ENCODE measurements around the gene FNDC3A.
"Not testable (repeated sequence)": the region's sequence is repeated elsewhere in the genome, so short reads cannot be mapped to it uniquely, and the experiment has no call there.

The FNDC3A gene

DNA sequence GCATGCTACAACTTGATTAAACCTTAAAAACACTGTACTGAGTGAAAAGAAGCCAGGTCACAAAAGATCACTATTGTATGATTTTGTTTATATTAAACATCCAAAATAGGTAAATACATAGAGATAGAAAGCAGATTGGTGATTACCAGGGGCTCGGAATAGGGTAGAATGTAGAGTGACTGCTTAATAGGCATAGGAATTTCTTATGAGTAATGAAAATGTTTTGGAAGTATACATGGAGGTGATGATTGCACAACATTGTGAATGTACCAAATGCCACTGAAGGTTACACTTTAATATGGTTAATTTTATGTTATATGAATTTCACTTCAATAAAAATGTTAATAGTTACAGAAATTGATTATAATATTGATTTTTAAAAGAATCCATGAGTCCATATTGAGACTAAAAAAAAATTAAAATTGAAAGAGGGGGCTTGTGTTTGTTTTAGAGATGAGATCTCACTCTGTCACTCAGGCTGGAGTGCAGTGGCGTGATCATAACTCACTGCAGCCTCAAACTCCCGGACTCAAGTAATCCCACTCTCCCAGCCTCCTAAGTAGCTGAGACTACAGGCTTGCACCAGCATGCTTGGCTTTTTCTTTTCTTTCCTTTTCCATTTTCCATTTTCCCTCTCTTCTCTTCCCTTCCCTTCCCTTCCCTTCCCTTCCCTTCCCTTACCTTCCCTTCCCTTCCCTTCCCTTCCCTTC lies 85.1 kb downstream of the FNDC3A start:
- no peak overlapping the region for H3K27ac ChIP-seq (ENCODE audit: low read length, poor library complexity, severe bottlenecking)
- H3K14ac ChIP-seq (ENCODE audit: low read length in 2 of 2): no peak overlapping the region
- H3K9ac ChIP-seq (ENCODE audit: low read length): no peak overlapping the region
- no peaks in the 10 kb centered on the region for H3K9me3 ChIP-seq (ENCODE audit: control insufficient read depth, low read length)
- no peak overlapping the region for H3K23ac ChIP-seq (ENCODE audit: low read length in 2 of 2)
- no peak overlapping the region for H2BK120ac ChIP-seq (ENCODE audit: low read depth, low read length)
- H3K4ac ChIP-seq (ENCODE audit: low read depth in 1 of 2, low read length in 2 of 2): no peak overlapping the region
- no peak overlapping the region for H2BK12ac ChIP-seq (ENCODE audit: low read length in 2 of 2)
- no peak overlapping the region for H4K8ac ChIP-seq (ENCODE audit: low read length)
- peaks cover 3 to 6% of the 10 kb centered on the region in 2 experiments for H3K36me3 ChIP-seq (ENCODE audit: control insufficient read depth in 1 of 2, insufficient read depth in 2 of 2, low read depth in 1 of 2, low read length in 2 of 2)
- H3K18ac ChIP-seq (ENCODE audit: low read depth in 1 of 2, low read length in 2 of 2): no peak overlapping the region
- no peak overlapping the region for H3K4me2 ChIP-seq (ENCODE audit: low read length, poor library complexity, severe bottlenecking)
- H3K79me1 ChIP-seq (replicated peaks; ENCODE audit: low read length, poor library complexity, severe bottlenecking): peaks cover 17% of the 10 kb centered on the region
- H2BK5ac ChIP-seq (ENCODE audit: low read depth, low read length, poor library complexity, severe bottlenecking): no peak overlapping the region
- no peaks in the 10 kb centered on the region for H3K27me3 ChIP-seq (ENCODE audit: control insufficient read depth in 1 of 2, insufficient read depth in 1 of 2, low read length in 2 of 2)
- H3K4me3 ChIP-seq (ENCODE audit: insufficient read depth in 1 of 2, low read depth in 1 of 2, low read length in 2 of 2): no peak overlapping the region
- no peaks in the 10 kb centered on the region for H3K4me1 ChIP-seq (ENCODE audit: control insufficient read depth, insufficient read depth, low read depth, low read length)
- no peak for DNase-seq
- H4K91ac ChIP-seq (ENCODE audit: low read length): no peak overlapping the region
- 94% methylated on average over 3 of the region's 3 CpGs for WGBS
- no peak overlapping the region for H2AFZ ChIP-seq (ENCODE audit: low read depth, low read length)
- H2BK15ac ChIP-seq (ENCODE audit: low read depth, poor library complexity, severe bottlenecking): no peak overlapping the region
- no peak overlapping the region for H2AK5ac ChIP-seq (ENCODE audit: low read length, severe bottlenecking)

DNA sequence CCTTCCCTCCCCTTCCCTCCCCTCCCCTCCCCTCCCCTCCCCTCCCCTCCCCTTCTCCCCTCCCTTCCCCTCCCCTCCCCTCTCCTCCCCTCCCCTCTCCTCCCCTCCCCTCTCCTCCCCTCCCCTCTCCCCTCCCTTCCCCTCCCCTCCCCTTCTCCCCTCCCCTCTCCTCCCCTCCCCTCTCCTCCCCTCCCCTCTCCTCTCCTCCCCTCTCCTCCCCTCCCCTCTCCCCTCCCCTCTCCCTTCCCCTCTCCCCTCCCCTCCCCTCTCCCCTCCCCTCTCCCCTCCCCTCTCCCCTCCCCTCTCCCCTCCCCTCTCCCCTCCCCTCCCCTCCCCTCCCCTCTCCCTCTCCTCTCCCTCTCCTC lies 85.7 kb downstream of the FNDC3A start:
- not testable (repeated sequence) for H2BK12ac ChIP-seq (ENCODE audit: low read length in 2 of 2); H3K18ac ChIP-seq (ENCODE audit: low read depth in 1 of 2, low read length in 2 of 2); H2BK5ac ChIP-seq (ENCODE audit: low read depth, low read length, poor library complexity, severe bottlenecking); H3K27ac ChIP-seq (ENCODE audit: low read length, poor library complexity, severe bottlenecking); H3K4me2 ChIP-seq (ENCODE audit: low read length, poor library complexity, severe bottlenecking); H3K4me3 ChIP-seq (ENCODE audit: insufficient read depth in 1 of 2, low read depth in 1 of 2, low read length in 2 of 2); H2AFZ ChIP-seq (ENCODE audit: low read depth, low read length); H2BK120ac ChIP-seq (ENCODE audit: low read depth, low read length); H4K8ac ChIP-seq (ENCODE audit: low read length); H3K27me3 ChIP-seq (ENCODE audit: control insufficient read depth in 1 of 2, insufficient read depth in 1 of 2, low read length in 2 of 2); H3K9ac ChIP-seq (ENCODE audit: low read length); H3K36me3 ChIP-seq (ENCODE audit: control insufficient read depth in 1 of 2, insufficient read depth in 2 of 2, low read depth in 1 of 2, low read length in 2 of 2); DNase-seq; H4K91ac ChIP-seq (ENCODE audit: low read length); H2BK15ac ChIP-seq (ENCODE audit: low read depth, poor library complexity, severe bottlenecking); H3K4ac ChIP-seq (ENCODE audit: low read depth in 1 of 2, low read length in 2 of 2); H2AK5ac ChIP-seq (ENCODE audit: low read length, severe bottlenecking); H3K4me1 ChIP-seq (ENCODE audit: control insufficient read depth, insufficient read depth, low read depth, low read length); H3K23ac ChIP-seq (ENCODE audit: low read length in 2 of 2); H3K9me3 ChIP-seq (ENCODE audit: control insufficient read depth, low read length); H3K14ac ChIP-seq (ENCODE audit: low read length in 2 of 2)
- H3K79me1 ChIP-seq (replicated peaks; ENCODE audit: low read length, poor library complexity, severe bottlenecking): peaks cover 14% of the 10 kb centered on the region

DNA sequence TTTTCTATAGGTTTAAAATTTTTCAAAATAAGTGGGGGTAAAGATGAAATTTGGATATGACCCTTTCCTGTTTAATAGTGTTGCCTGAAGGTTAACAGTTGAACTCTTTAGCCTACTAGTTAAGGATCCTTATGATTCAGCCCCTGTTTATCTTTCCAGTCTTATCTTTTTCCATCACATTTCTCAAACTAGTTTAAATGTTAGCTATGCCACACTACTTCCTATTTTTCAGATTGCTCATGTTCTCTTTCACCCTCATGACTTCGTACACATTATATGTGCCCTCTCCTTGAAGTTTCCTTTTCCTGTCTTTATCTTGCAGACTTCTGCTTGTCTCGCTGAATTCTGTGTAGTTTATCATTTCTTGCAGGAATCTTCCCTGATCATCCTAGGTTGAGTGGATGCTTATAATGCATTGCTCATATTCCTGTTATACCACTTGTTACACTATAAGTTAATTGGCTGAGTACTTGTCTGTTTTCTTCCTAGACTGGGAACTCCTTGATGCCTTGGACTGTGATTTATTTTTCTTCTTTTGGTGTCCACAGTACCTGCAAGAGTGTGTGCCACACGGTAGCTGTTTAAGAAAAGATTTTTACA lies 86.7 kb downstream of the FNDC3A start:
- Histone ChIP-seq H2BK15ac (ENCODE audit: low read depth, poor library complexity, severe bottlenecking) (no peak overlapping the region), H2BK120ac (ENCODE audit: low read depth, low read length) (no peak overlapping the region)
- WGBS: 40% methylated on average over 1 of the region's 3 CpGs

DNA sequence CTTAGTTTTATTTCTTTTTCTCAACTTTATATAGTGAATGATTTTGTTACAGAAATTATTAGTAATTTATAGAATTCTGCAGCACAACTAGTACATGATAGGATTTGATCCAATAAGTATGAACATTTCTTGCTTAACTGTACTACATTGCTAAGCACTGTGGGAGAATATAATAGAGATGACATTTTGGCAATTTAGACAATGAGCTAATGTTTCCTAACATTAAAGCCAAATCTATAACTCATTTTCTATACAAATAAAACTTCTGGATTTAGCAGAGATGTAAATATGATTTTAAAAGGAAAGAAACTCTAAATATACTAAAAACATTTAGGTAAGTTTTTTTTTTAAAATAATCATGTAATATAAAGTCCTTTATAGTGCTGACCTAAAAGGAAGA lies 87.3 kb downstream of the FNDC3A start:
- no peak overlapping the region for H3K4me2 ChIP-seq (ENCODE audit: low read length, poor library complexity, severe bottlenecking)
- H4K91ac ChIP-seq (ENCODE audit: low read length): no peak overlapping the region
- H3K18ac ChIP-seq (ENCODE audit: low read depth in 1 of 2, low read length in 2 of 2): no peak overlapping the region
- H3K27ac ChIP-seq (ENCODE audit: low read length, poor library complexity, severe bottlenecking): no peak overlapping the region
- H3K4ac ChIP-seq (ENCODE audit: low read depth in 1 of 2, low read length in 2 of 2): no peak overlapping the region
- no peak overlapping the region for H4K8ac ChIP-seq (ENCODE audit: low read length)
- H2BK12ac ChIP-seq (ENCODE audit: low read length in 2 of 2): no peak overlapping the region
- no peak overlapping the region for H3K23ac ChIP-seq (ENCODE audit: low read length in 2 of 2)
- H2BK120ac ChIP-seq (ENCODE audit: low read depth, low read length): no peak overlapping the region
- no peak overlapping the region for H2BK5ac ChIP-seq (ENCODE audit: low read depth, low read length, poor library complexity, severe bottlenecking)
- no peak overlapping the region for H2AK5ac ChIP-seq (ENCODE audit: low read length, severe bottlenecking)
- no peak for DNase-seq
- H3K27me3 ChIP-seq (ENCODE audit: control insufficient read depth in 1 of 2, insufficient read depth in 1 of 2, low read length in 2 of 2): no peaks in the 10 kb centered on the region
- H3K36me3 ChIP-seq (ENCODE audit: control insufficient read depth in 1 of 2, insufficient read depth in 2 of 2, low read depth in 1 of 2, low read length in 2 of 2): peaks cover 0 to 6% of the 10 kb centered on the region in 2 experiments
- no peaks in the 10 kb centered on the region for H3K9me3 ChIP-seq (ENCODE audit: control insufficient read depth, low read length)
- no peak overlapping the region for H2BK15ac ChIP-seq (ENCODE audit: low read depth, poor library complexity, severe bottlenecking)
- H3K4me3 ChIP-seq (ENCODE audit: insufficient read depth in 1 of 2, low read depth in 1 of 2, low read length in 2 of 2): no peak overlapping the region
- H2AFZ ChIP-seq (ENCODE audit: low read depth, low read length): no peak overlapping the region
- peaks cover 14% of the 10 kb centered on the region for H3K79me1 ChIP-seq (replicated peaks; ENCODE audit: low read length, poor library complexity, severe bottlenecking)
- H3K14ac ChIP-seq (ENCODE audit: low read length in 2 of 2): no peak overlapping the region
- H3K9ac ChIP-seq (ENCODE audit: low read length): no peak overlapping the region
- H3K4me1 ChIP-seq (ENCODE audit: control insufficient read depth, insufficient read depth, low read depth, low read length): no peaks in the 10 kb centered on the region

More for the DNA sequence above, 86.7 kb downstream of the FNDC3A start:
- Histone ChIP-seq H3K27me3 (ENCODE audit: control insufficient read depth in 1 of 2, insufficient read depth in 1 of 2, low read length in 2 of 2) (no peaks in the 10 kb centered on the region), H3K9me3 (ENCODE audit: control insufficient read depth, low read length) (no peaks in the 10 kb centered on the region), H3K79me1 (replicated peaks; ENCODE audit: low read length, poor library complexity, severe bottlenecking) (peaks cover 13% of the 10 kb centered on the region), H3K23ac (ENCODE audit: low read length in 2 of 2) (no peak overlapping the region), H3K4me2 (ENCODE audit: low read length, poor library complexity, severe bottlenecking) (no peak overlapping the region), H3K9ac (ENCODE audit: low read length) (no peak overlapping the region), H4K8ac (ENCODE audit: low read length) (no peak overlapping the region), H4K91ac (ENCODE audit: low read length) (no peak overlapping the region), H2AFZ (ENCODE audit: low read depth, low read length) (no peak overlapping the region), H3K14ac (ENCODE audit: low read length in 2 of 2) (no peak overlapping the region), H2BK12ac (ENCODE audit: low read length in 2 of 2) (no peak overlapping the region), H3K27ac (ENCODE audit: low read length, poor library complexity, severe bottlenecking) (no peak overlapping the region), H3K4ac (ENCODE audit: low read depth in 1 of 2, low read length in 2 of 2) (no peak overlapping the region), H2BK5ac (ENCODE audit: low read depth, low read length, poor library complexity, severe bottlenecking) (no peak overlapping the region), H3K36me3 (ENCODE audit: control insufficient read depth in 1 of 2, insufficient read depth in 2 of 2, low read depth in 1 of 2, low read length in 2 of 2) (peaks cover 0 to 6% of the 10 kb centered on the region in 2 experiments), H3K18ac (ENCODE audit: low read depth in 1 of 2, low read length in 2 of 2) (no peak overlapping the region), H2AK5ac (ENCODE audit: low read length, severe bottlenecking) (no peak overlapping the region), H3K4me3 (ENCODE audit: insufficient read depth in 1 of 2, low read depth in 1 of 2, low read length in 2 of 2) (no peak overlapping the region), H3K4me1 (ENCODE audit: control insufficient read depth, insufficient read depth, low read depth, low read length) (no peaks in the 10 kb centered on the region)
- DNase-seq: no peak

Measured in mesenchymal stem cell (in vitro differentiated cells and primary cell).